WTC11 (cell line): Measurements from ENCODE around the gene FLCN. TPM values are rescaled to one million over a fixed set of nuclear protein-coding genes. Genes with fewer than 3 reads are reported as not detected.
A peak's percentile ranks its signal among the peaks of the same experiment; 100 is the strongest.

ENCODE experiments used
- ATAC-seq: fragments of 200-7000 bp; cut with Tn5 transposase; 2 replicates; pipeline ENCODE4 v1.10.0; 2021; ENCODE audit warnings: mild to moderate bottlenecking, moderate library complexity
- CTCF ChIA-PET: fragments of 300-600 bp; sonication (Branson Sonifier 250); formaldehyde crosslinking; loops from one replicate; lab custom pipeline; 2021; ENCODE audit warnings: antibody characterized with exemption; lab: Charles Lee
- POLR2A ChIA-PET: fragments of 350-600 bp; sonication (Branson Sonifier 250); formaldehyde crosslinking; loops from one replicate; lab custom pipeline; 2021; ENCODE audit warnings: antibody characterized with exemption; lab: Charles Lee
- DNase-seq: peaks from one replicate; pipeline ENCODE4 v3.0.0; 2021; ENCODE audit warnings: low spot score
- H3K27ac Mint-ChIP-seq: 2 replicates; pipeline ENCODE4 v1.8.0; 2021; ENCODE audit warnings: mixed read lengths
- H3K27me3 Mint-ChIP-seq: 2 replicates; pipeline ENCODE4 v1.8.0; 2021; ENCODE audit warnings: low read depth, mild to moderate bottlenecking, moderate library complexity, mixed read lengths
- H3K36me3 Mint-ChIP-seq: 2 replicates; pipeline ENCODE4 v1.8.0; 2021; ENCODE audit warnings: mixed read lengths
- H3K4me1 Mint-ChIP-seq: 2 replicates; pipeline ENCODE4 v1.8.0; 2022; ENCODE audit warnings: mixed read lengths
- H3K4me3 Mint-ChIP-seq: 2 replicates; pipeline ENCODE4 v1.8.0; 2021; ENCODE audit warnings: mild to moderate bottlenecking, moderate library complexity, mixed read lengths
- H3K9me3 Mint-ChIP-seq: 2 replicates; pipeline ENCODE4 v1.8.0; 2021; ENCODE audit warnings: mixed read lengths
- ARID4B ChIP-seq: sonication (generic); formaldehyde crosslinking; IDR thresholded peaks from 2 replicates; pipeline ENCODE4 v1.8.0; 2023; ENCODE audit warnings: missing genetic modification reagents, mild to moderate bottlenecking, borderline replicate concordance
- ATF2 ChIP-seq: sonication (generic); formaldehyde crosslinking; IDR thresholded peaks from 2 replicates; pipeline ENCODE4 v1.8.1; 2022; ENCODE audit warnings: low read depth, missing genetic modification reagents, borderline replicate concordance
- CREB1 ChIP-seq: sonication (generic); formaldehyde crosslinking; IDR thresholded peaks from 2 replicates; pipeline ENCODE4 v1.8.0; 2023; ENCODE audit warnings: mild to moderate bottlenecking, missing genetic modification reagents
- EMX1 ChIP-seq: fragments of 250-450 bp; sonication (Bioruptor Pico); IDR thresholded peaks from 2 replicates; pipeline ENCODE4 v1.8.0; 2021; ENCODE audit warnings: mild to moderate bottlenecking
- ESRRA ChIP-seq: sonication (generic); formaldehyde crosslinking; IDR thresholded peaks from 2 replicates; pipeline ENCODE4 v1.8.1; 2022; ENCODE audit warnings: mild to moderate bottlenecking, missing genetic modification reagents, borderline replicate concordance
- FOXJ3 ChIP-seq: sonication (generic); formaldehyde crosslinking; IDR thresholded peaks from 2 replicates; pipeline ENCODE4 v1.9.0; 2021; ENCODE audit warnings: missing genetic modification reagents, mild to moderate bottlenecking, borderline replicate concordance
- GTF2I ChIP-seq: fragments of 250-450 bp; sonication (Bioruptor Pico); conservative IDR thresholded peaks from 2 replicates; pipeline ENCODE4 v1.4.0; 2021; ENCODE audit warnings: mild to moderate bottlenecking
- IRF1 ChIP-seq: sonication (generic); formaldehyde crosslinking; IDR thresholded peaks from 2 replicates; pipeline ENCODE4 v1.8.0; 2023; ENCODE audit warnings: missing genetic modification reagents
- MXD4 ChIP-seq: fragments of 250-450 bp; sonication (Bioruptor Pico); IDR thresholded peaks from 2 replicates; pipeline ENCODE4 v1.8.0; 2021; ENCODE audit warnings: mild to moderate bottlenecking, moderate library complexity, borderline replicate concordance
- MYBL2 ChIP-seq: sonication (generic); formaldehyde crosslinking; IDR thresholded peaks from 2 replicates; pipeline ENCODE4 v1.8.1; 2023; ENCODE audit warnings: mild to moderate bottlenecking, moderate library complexity, missing genetic modification reagents
- NFE2L1 ChIP-seq: sonication (generic); formaldehyde crosslinking; IDR thresholded peaks from 2 replicates; pipeline ENCODE4 v1.8.1; 2023; ENCODE audit warnings: missing genetic modification reagents
- NR2C2 ChIP-seq: sonication (generic); formaldehyde crosslinking; IDR thresholded peaks from 2 replicates; pipeline ENCODE4 v1.8.0; 2022; ENCODE audit warnings: mild to moderate bottlenecking, missing genetic modification reagents
- NR3C1 ChIP-seq: sonication (generic); formaldehyde crosslinking; conservative IDR thresholded peaks from 2 replicates; pipeline ENCODE4 v1.8.1; 2023; ENCODE audit warnings: low read depth, mild to moderate bottlenecking, missing genetic modification reagents
- OVOL2 ChIP-seq: fragments of 250-450 bp; sonication (Bioruptor Pico); IDR thresholded peaks from 2 replicates; pipeline ENCODE4 v1.9.0; 2021; ENCODE audit warnings: mild to moderate bottlenecking, borderline replicate concordance
- TEAD4 ChIP-seq: sonication (generic); formaldehyde crosslinking; IDR thresholded peaks from 2 replicates; pipeline ENCODE4 v1.8.0; 2022; ENCODE audit warnings: mild to moderate bottlenecking, missing genetic modification reagents
- USF1 ChIP-seq: sonication (generic); formaldehyde crosslinking; IDR thresholded peaks from 2 replicates; pipeline ENCODE4 v1.8.0; 2022; ENCODE audit warnings: mild to moderate bottlenecking, missing genetic modification reagents
- ZBTB43 ChIP-seq: sonication (generic); formaldehyde crosslinking; IDR thresholded peaks from 2 replicates; pipeline ENCODE4 v1.8.1; 2023; ENCODE audit warnings: mild to moderate bottlenecking, missing genetic modification reagents
- ZNF121 ChIP-seq: sonication (generic); formaldehyde crosslinking; IDR thresholded peaks from 2 replicates; pipeline ENCODE4 v1.8.0; 2023; ENCODE audit warnings: missing genetic modification reagents
- ZNF219 ChIP-seq: sonication (generic); formaldehyde crosslinking; IDR thresholded peaks from 2 replicates; pipeline ENCODE4 v1.8.0; 2023; ENCODE audit warnings: missing genetic modification reagents, mild to moderate bottlenecking, borderline replicate concordance
- ZNF232 ChIP-seq: sonication (generic); formaldehyde crosslinking; IDR thresholded peaks from 2 replicates; pipeline ENCODE4 v1.8.0; 2022; ENCODE audit warnings: mild to moderate bottlenecking, missing genetic modification reagents
- ZNF532 ChIP-seq: fragments of 250-450 bp; sonication (Bioruptor Pico); IDR thresholded peaks from 2 replicates; pipeline ENCODE4 v1.9.0; 2021; ENCODE audit warnings: mild to moderate bottlenecking, borderline replicate concordance
- ZSCAN18 ChIP-seq: fragments of 250-450 bp; sonication (Bioruptor Pico); IDR thresholded peaks from 2 replicates; pipeline ENCODE4 v2.1.2; 2022; ENCODE audit warnings: mild to moderate bottlenecking, moderate library complexity
- total RNA-seq: library from RNA; stranded (reverse); gene quantifications from 3 replicates; pipeline ENCODE4 v1.2.3, GENCODE V29; 2021

The FLCN gene
- total RNA-seq, 1 experiment from 2014 or later = 40.8 TPM

- TF ChIP-seq ZBTB43 (CRISPR knock-in tag) (no peak), NR3C1 (CRISPR knock-in tag) (no peak)
- TF ChIP-seq, all 79 proteins: peak for 0
Measured at GRCh38 chr17:17223736-17224135, 13.2 kb downstream of the FLCN start (continued).

GRCh38 chr17:17221329-17221728 is 15.6 kb downstream of the FLCN start:
- ATAC-seq (no peak), DNase-seq (no peak)
- CTCF ChIA-PET = interaction anchor here (0.5 to 1.2 kb wide), 4 partner anchors 48 to 79 kb away, joined by 3 to 5 read pairs (median 3); no protein-coding TSS in a partner anchor
- POLR2A ChIA-PET = no interaction called here
- H3K27ac Mint-ChIP-seq = peak overlapping the region; percentile 57; the same call in 1 of the 2 replicates
- H3K4me1 Mint-ChIP-seq = no peaks in the 10 kb centered on the region
- no peaks in the 10 kb centered on the region for H3K9me3 Mint-ChIP-seq
- TF ChIP-seq NR2C2 (CRISPR knock-in tag) (no peak), ZNF121 (CRISPR knock-in tag) (no peak), ZNF532 (no peak), ATF2 (CRISPR knock-in tag) (no peak), ZSCAN18 (CRISPR knock-in tag) (no peak), ZNF232 (no peak), EMX1 (CRISPR knock-in tag) (no peak), CREB1 (no peak), TEAD4 (no peak), GTF2I (CRISPR knock-in tag) (no peak), MYBL2 (CRISPR knock-in tag) (no peak), NFE2L1 (no peak), FOXJ3 (no peak), ZNF219 (CRISPR knock-in tag) (no peak), ARID4B (CRISPR knock-in tag) (no peak), USF1 (CRISPR knock-in tag) (no peak), MXD4 (no peak), IRF1 (no peak), ESRRA (CRISPR knock-in tag) (no peak), OVOL2 (CRISPR knock-in tag) (no peak)
- H3K36me3 Mint-ChIP-seq = peaks cover 77% of the 10 kb centered on the region
- no peak overlapping the region for H3K4me3 Mint-ChIP-seq
- H3K27me3 Mint-ChIP-seq = no peaks in the 10 kb centered on the region
